Measurements from ENCODE around the gene MAPKAPK3.
A peak's percentile ranks its signal among the peaks of the same experiment; 100 is the strongest.

MAPKAPK3 gene

GRCh38 chr3:50630877-50631276 lies 13.9 kb downstream of the MAPKAPK3 start:
- DNase-seq, result no peak

- peak; percentile 88 for DNase-seq
These were observed 15.5 kb downstream of the MAPKAPK3 start for GRCh38 chr3:50632450-50632849.

- peak; percentile 73 for DNase-seq
These were observed 16.4 kb downstream of the MAPKAPK3 start for GRCh38 chr3:50633230-50633790.

- no peak for DNase-seq
These were observed 18.1 kb downstream of the MAPKAPK3 start for GRCh38 chr3:50635066-50635465.

- DNase-seq, result no peak
These were observed 20.1 kb downstream of the MAPKAPK3 start for GRCh38 chr3:50637011-50637410.

GRCh38 chr3:50637945-50638344 lies 21.0 kb downstream of the MAPKAPK3 start:
- no peak for DNase-seq

GRCh38 chr3:50639055-50639494 lies 22.1 kb downstream of the MAPKAPK3 start:
- no peak for DNase-seq

GRCh38 chr3:50642382-50642781 lies 25.4 kb downstream of the MAPKAPK3 start:
- DNase-seq, result no peak

- no peak for DNase-seq
These were observed 27.6 kb downstream of the MAPKAPK3 start for GRCh38 chr3:50644561-50644960.

- DNase-seq, result no peak
These were observed 28.4 kb downstream of the MAPKAPK3 start for GRCh38 chr3:50645378-50645777.

GRCh38 chr3:50648313-50648712 lies 31.4 kb downstream of the MAPKAPK3 start:
- DNase-seq, result no peak

GRCh38 chr3:50648944-50649343 lies 32.0 kb downstream of the MAPKAPK3 start:
- DNase-seq, result no peak

- DNase-seq, result no peak
These were observed 32.5 kb downstream of the MAPKAPK3 start for GRCh38 chr3:50649451-50649931.

- no peak for DNase-seq
These were observed 33.1 kb downstream of the MAPKAPK3 start for GRCh38 chr3:50650018-50650417.

- DNase-seq, result no peak
These were observed 34.5 kb downstream of the MAPKAPK3 start for GRCh38 chr3:50651445-50651844.

- DNase-seq, result no peak
These were observed 35.1 kb downstream of the MAPKAPK3 start for GRCh38 chr3:50651920-50652529.

- peak; percentile 7 for DNase-seq
These were observed 35.8 kb downstream of the MAPKAPK3 start for GRCh38 chr3:50652709-50653108.

GRCh38 chr3:50653937-50654595 lies 37.1 kb downstream of the MAPKAPK3 start:
- DNase-seq, result no peak

GRCh38 chr3:50655009-50655830 lies 38.3 kb downstream of the MAPKAPK3 start:
- DNase-seq, result no peak

- no peak for DNase-seq
These were observed 39.7 kb downstream of the MAPKAPK3 start for GRCh38 chr3:50656417-50657195.

GRCh38 chr3:50657407-50657806 lies 40.5 kb downstream of the MAPKAPK3 start:
- no peak for DNase-seq

- no peak for DNase-seq
These were observed 40.9 kb downstream of the MAPKAPK3 start for GRCh38 chr3:50657816-50658215.

GRCh38 chr3:50658416-50658815 lies 41.5 kb downstream of the MAPKAPK3 start:
- no peak for DNase-seq

All from GF-D8 (cell line).